HG03439 (cell line): ENCODE results near the gene ZWILCH.

ENCODE experiments used
- ATAC-seq: cut with Tn5 transposase; IDR thresholded peaks from one replicate; pipeline ENCODE4 v1.9.1; 2021; ENCODE audit warnings: mild to moderate bottlenecking, moderate library complexity; ENCODE audit not compliant: unreplicated experiment

Gene ZWILCH

GRCh38 chr15:66535056-66535455, 29.9 kb downstream of the ZWILCH start:
- ATAC-seq: no peak

GRCh38 chr15:66542896-66543295, 37.8 kb downstream of the ZWILCH start:
- no peak for ATAC-seq

GRCh38 chr15:66545255-66545654, 40.1 kb downstream of the ZWILCH start:
- ATAC-seq: no peak

- ATAC-seq: no peak
Measured at GRCh38 chr15:66555685-66556084, 50.6 kb downstream of the ZWILCH start.

GRCh38 chr15:66558271-66558670, 53.1 kb downstream of the ZWILCH start:
- no peak for ATAC-seq

- no peak for ATAC-seq
Measured at GRCh38 chr15:66560856-66561525, 55.9 kb downstream of the ZWILCH start.

- ATAC-seq: no peak
Measured at GRCh38 chr15:66563126-66563525, 58.0 kb downstream of the ZWILCH start.

GRCh38 chr15:66563566-66564110, 58.5 kb downstream of the ZWILCH start:
- no peak for ATAC-seq

- ATAC-seq: no peak
Measured at GRCh38 chr15:66564136-66565041, 59.3 kb downstream of the ZWILCH start.

- no peak for ATAC-seq
Measured at GRCh38 chr15:66565141-66565641, 60.1 kb downstream of the ZWILCH start.

GRCh38 chr15:66565741-66566144, 60.6 kb downstream of the ZWILCH start, which contains the start of gene LCTL:
Gene LCTL (minus strand): TSS chr15:66565998. CDS start chr15:66565365, 633 bp downstream.
- no peak for ATAC-seq

- ATAC-seq: no peak
Measured at GRCh38 chr15:66566963-66567531, 61.9 kb downstream of the ZWILCH start.

- ATAC-seq: no peak
Measured at GRCh38 chr15:66567897-66568296, 62.8 kb downstream of the ZWILCH start.

GRCh38 chr15:66569461-66570137, 64.5 kb downstream of the ZWILCH start:
- ATAC-seq: no peak

GRCh38 chr15:66570327-66570726, 65.2 kb downstream of the ZWILCH start:
- ATAC-seq: no peak

GRCh38 chr15:66570842-66571478, 65.8 kb downstream of the ZWILCH start:
- ATAC-seq: no peak

- no peak for ATAC-seq
Measured at GRCh38 chr15:66572146-66572545, 67.0 kb downstream of the ZWILCH start.

- no peak for ATAC-seq
Measured at GRCh38 chr15:66573348-66573718, 68.2 kb downstream of the ZWILCH start.

- ATAC-seq: no peak
Measured at GRCh38 chr15:66573719-66574595, 68.8 kb downstream of the ZWILCH start.
